ENCODE measurements around the gene SRA1.

Gene SRA1

GRCh38 chr5:140570058-140570457 lies 12.8 kb upstream of the SRA1 start:
- no peak for DNase-seq

- no peak for DNase-seq
These were observed 11.9 kb upstream of the SRA1 start for GRCh38 chr5:140569197-140569596.

GRCh38 chr5:140568443-140569063 lies 11.3 kb upstream of the SRA1 start:
- DNase-seq: no peak

GRCh38 chr5:140567871-140568270 lies 10.6 kb upstream of the SRA1 start:
- no peak for DNase-seq

- DNase-seq: no peak
These were observed 10.0 kb upstream of the SRA1 start for GRCh38 chr5:140567136-140567818.

GRCh38 chr5:140566665-140567064 lies 9.4 kb upstream of the SRA1 start:
- no peak for DNase-seq

- DNase-seq: no peak
These were observed 8.5 kb upstream of the SRA1 start for GRCh38 chr5:140565780-140566095.

GRCh38 chr5:140565024-140565779 lies 7.9 kb upstream of the SRA1 start:
- no peak for DNase-seq

GRCh38 chr5:140564196-140565023 lies 7.1 kb upstream of the SRA1 start, which contains the start of the genes APBB3 and SLC35A4:
Gene APBB3, minus strand, starts transcription at chr5:140564598. Its CDS starts 353 bp downstream, at chr5:140564245.
Gene SLC35A4, plus strand, starts transcription at chr5:140564828. Its CDS starts 2,342 bp downstream, at chr5:140567170.
- peak; percentile 98 for DNase-seq

- no peak for DNase-seq
These were observed 6.3 kb upstream of the SRA1 start for GRCh38 chr5:140563596-140563995.

- no peak for DNase-seq
These were observed 4.7 kb upstream of the SRA1 start for GRCh38 chr5:140561753-140562523.

- no peak for DNase-seq
These were observed 3.0 kb upstream of the SRA1 start for GRCh38 chr5:140560227-140560626.

- no peak for DNase-seq
These were observed 1.3 kb upstream of the SRA1 start for GRCh38 chr5:140558542-140558941.

GRCh38 chr5:140557965-140558364 lies 692 bp upstream of the SRA1 start:
- DNase-seq: no peak

- no peak for DNase-seq
These were observed 835 bp downstream of the SRA1 start for GRCh38 chr5:140556438-140556837.

GRCh38 chr5:140555747-140556312 lies 1.4 kb downstream of the SRA1 start:
- DNase-seq: no peak

- no peak for DNase-seq
These were observed 2.8 kb downstream of the SRA1 start for GRCh38 chr5:140554454-140554853.

- DNase-seq: no peak
These were observed 3.6 kb downstream of the SRA1 start for GRCh38 chr5:140553657-140554056.

- DNase-seq: no peak
These were observed 5.4 kb downstream of the SRA1 start for GRCh38 chr5:140551872-140552271.

GRCh38 chr5:140550147-140551079 lies 6.9 kb downstream of the SRA1 start:
- no peak for DNase-seq

All from fibroblast of skin of right quadriceps (primary cell).